GM18870 (cell line): ENCODE measurements around the gene SLC7A6OS.

Experiments used
- ATAC-seq: cut with Tn5 transposase; IDR thresholded peaks from one replicate; pipeline ENCODE4 v1.9.1; 2021; ENCODE audit warnings: moderate library complexity; ENCODE audit not compliant: unreplicated experiment

The SLC7A6OS gene

GRCh38 chr16:68282064-68282452 is 28.7 kb downstream of the SLC7A6OS start:
- ATAC-seq, result no peak

GRCh38 chr16:68281368-68282063 is 29.2 kb downstream of the SLC7A6OS start:
- no peak for ATAC-seq

DNA sequence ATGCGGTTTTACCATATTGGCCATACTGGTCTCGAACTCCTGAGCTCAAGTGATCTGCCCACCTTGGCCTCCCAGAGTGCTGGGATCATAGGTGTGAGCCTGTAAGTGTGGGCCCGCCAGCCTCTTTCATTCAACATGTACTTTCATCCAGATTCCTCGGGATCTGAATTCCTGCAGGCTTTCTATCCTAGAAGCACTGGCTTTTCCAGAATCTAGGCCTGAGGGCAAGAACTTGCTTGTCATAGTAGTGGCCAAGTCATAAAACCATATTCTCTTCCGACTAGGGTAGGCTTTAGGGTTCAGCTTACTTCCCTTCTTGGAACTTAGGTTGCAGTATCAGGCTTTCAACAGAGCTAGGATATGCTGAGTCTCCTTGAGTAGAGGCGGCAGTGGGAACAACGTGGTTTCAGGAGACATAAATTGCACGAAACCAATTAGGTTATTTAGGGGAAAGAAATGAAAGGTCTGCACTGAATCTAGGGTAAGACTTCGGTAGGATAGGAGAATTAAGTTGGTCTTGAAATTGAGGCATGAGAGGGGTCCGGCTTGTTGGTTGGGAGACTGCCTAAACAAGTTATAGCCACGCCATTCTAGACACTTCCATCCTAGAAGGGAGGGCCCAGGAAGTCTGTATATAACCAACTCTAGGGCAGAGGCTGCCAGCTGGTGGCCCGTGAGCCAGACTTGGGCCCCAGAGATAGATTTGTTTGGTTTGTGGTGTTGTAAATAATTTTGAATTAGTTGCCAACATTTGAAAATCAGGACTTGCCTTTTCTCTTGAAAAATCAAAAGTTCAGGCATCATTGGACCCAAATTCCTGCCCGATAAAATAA is 30.8 kb downstream of the SLC7A6OS start:
- ATAC-seq, result no peak

GRCh38 chr16:68276223-68276622 is 34.5 kb downstream of the SLC7A6OS start:
- peak; percentile 7 for ATAC-seq

GRCh38 chr16:68275611-68276191 is 35.0 kb downstream of the SLC7A6OS start:
- peak; percentile 72 for ATAC-seq

DNA sequence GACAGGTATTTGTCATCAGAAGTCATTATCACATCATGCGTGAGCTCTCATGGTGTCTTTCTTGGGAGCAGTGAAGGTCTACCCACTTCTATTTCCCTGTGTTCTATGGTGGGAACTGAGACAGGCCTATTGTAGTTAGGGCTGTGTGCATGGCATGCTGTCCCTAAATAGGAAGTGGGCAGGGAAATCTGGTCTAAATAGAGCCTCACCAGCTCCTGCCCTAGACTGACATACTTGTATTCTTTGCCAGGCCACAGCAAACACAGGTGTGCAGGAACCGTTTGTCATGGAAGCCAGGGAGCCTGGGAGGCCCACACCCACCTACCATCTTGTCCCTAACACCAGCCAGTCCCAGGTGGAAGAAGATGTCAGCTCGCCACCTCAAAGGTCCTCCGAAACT is 36.3 kb downstream of the SLC7A6OS start:
- no peak for ATAC-seq

DNA sequence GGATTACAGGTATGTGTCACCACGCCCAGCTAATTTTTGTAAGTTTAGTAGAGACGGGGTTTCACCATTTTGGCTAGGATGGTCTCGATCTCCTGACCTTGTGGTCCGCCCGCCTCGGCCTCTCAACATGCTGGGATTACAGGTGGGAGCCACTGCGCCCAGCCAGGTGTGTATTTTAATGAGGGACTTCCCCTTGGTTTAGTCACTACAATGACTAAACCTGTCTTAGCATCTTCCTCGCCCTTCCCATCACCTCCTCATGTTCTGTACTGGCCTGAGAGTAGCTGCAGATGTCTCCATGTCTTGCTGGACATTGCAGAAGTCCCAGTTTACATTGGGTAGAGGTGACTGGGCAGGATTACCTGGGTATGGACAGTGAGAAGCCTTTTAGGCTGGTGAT is 36.9 kb downstream of the SLC7A6OS start:
- no peak for ATAC-seq

- ATAC-seq, result no peak
These were observed 37.3 kb downstream of the SLC7A6OS start for GRCh38 chr16:68273459-68273858.

DNA sequence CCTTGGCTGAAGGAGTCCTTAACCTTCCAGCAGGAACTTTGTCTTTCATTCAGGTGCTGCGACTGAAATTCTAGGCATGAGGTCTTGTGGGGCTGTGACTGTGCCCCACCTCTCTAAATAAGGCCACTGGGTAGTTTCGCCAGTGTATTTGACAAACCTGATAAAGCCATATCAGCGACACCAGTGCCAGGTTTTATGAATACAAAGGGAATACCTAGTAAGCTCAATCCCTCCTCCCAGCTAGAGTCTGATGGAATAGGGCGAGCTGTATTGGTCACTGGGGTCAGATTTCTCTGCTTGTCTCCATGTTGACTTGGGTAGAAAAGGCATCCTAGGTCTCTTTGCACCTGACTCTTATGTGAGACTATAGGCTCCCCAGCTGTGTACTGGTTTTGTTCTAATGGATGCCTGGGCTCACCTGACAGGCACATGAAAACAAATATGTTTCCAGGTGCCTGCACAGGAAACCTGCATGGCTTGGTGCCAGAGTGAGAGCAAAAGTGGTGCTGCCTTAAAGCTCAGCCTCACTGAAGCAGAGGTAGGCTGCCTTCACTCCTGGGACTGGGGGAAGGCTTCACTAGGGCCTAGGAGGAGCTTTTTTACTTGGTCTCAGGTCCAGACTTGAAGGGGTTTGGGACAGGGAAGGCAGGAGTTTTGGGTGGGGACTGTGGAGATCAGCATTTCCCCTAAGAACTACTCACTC is 38.1 kb downstream of the SLC7A6OS start:
- ATAC-seq, result no peak

DNA sequence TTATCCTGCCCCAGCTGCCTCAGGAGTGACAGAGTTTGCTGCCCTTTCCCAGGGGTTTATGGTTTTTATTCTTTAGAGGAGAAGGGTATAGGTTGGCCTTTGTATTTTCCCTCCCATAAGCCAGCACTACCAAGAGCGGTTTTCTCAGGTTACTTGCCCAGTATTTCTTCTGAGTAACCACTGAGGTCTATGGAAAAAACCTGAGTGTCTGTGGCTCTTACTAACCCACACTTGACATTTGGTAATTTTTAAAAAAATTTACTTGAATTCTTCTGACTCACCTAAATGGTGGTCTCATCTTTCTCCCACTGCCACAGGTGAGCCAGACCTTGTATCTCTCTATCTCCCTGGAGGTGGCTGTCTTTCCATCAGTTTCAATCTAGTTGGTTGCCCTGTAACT is 40.4 kb downstream of the SLC7A6OS start:
- ATAC-seq, result no peak

- ATAC-seq, result no peak
These were observed 41.0 kb downstream of the SLC7A6OS start for GRCh38 chr16:68269793-68270192.

DNA sequence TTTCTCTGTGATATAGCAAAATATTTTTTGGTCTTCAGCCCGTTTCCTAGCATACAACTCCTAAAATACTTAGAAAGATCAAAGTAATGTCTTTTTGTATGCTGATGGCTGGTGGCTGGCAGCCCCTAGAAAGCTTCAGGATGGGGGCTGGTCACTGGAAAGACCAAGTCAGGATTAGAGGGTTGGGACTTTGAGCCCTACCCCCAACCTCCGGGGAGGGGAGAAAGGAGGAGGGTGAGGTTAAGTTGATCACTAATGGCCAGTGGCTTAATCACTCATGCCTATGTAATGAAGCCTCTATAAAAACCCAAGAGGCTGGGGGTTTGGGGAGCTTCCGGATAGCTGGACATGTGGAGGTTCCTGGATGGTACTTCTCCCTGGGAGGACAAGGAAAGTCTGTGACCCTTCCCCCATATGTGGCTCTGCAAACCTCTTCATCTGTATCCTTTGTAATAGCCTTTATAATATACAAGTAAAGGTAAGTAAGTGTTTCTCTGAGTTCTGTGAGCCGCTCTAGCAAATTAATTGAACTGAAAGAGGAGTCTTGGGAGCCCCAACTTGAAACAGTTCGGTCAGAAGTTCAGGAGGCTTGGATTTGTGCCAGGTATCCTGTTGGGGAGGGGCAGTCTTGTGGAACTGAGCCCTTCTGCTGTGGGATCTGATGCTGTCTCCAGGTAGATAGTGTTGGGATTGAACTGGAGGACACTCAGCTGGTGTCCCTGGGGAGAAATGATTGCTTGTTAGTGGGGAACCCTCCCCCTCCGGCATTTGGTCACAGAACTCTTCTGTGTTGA is 42.9 kb downstream of the SLC7A6OS start:
- no peak for ATAC-seq

- peak; percentile 20 for ATAC-seq
These were observed 45.4 kb downstream of the SLC7A6OS start for GRCh38 chr16:68265078-68265920.

DNA sequence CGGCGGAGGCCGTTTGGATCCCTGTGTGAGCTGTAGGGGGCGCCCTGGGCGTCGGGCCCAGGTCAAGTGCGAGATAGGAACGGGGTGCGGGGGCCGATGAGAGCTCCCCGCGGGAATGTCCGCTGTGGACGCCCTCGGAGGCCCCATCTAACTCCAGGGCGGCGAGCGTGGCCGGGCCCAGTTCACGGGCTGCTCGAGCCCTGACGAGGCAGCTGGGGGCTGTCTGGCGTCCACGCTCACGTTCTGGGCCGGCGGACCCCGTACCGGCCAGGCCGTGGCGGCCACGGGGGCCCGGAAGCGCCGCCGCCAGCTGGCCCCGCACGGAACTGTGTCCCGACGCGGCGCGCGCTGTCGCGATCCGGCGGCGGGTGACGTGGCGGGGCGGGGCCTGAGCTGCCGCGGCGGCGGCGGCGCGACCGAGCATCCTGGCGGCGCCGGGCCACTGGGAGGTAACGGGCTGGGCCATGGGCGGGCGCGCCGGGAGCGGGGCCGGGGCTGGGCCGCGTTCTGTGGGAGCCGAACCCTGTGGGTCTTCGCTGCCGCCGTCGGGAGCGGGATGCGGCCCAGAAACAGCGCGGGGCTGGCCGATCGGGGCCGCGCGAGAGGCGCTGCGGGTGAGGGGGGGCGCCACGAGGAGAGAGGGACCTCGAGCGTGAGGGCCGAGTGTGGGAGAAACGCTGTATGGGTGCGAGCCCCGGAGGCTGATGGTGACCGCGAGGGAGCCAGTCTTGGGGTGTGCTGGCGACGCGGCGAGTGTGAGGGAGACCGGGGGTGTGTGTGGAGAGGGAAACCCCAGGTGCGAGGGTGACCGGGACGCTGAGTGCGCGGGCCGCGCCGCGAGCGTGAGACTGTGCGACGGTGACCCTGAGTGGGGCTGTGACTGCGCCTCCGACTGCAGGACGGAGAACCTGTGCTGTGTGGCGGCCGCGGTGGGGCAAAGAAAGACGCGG is 46.3 kb downstream of the SLC7A6OS start, which contains the start of gene SLC7A6:
SLC7A6 (plus strand) TSS at position 399 of the 950 bp plus-strand sequence. CDS start 10,201 bp downstream, outside the sequence.
- peak; percentile 44 for ATAC-seq

DNA sequence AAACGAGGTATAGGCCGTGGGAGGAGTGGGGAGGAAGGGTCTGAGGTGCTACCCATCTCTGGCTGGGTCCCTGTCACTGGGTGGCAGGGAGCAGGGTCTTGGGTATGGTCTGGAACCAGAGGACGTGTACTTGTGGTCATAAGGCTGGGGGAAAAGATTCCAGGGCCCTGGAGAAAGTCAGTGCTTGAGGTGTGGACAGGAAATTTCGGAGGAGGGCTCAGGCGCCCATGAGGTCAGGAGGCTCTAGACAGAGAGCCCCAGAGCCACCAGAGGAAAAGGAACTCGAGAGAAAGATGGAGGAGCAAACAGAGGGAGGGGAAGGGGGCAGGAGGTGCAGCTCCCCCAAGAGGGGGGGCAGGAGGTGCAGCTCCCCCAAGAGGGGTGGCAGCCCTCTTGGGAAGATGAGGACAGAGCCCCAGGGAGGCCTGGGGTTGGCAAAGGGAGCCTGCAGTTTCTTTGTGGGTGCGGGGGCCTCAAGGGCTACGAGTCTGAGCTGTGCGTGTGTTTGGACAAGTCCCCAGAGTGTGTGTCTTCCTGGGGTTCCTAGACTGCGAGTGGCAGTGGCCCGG is 47.1 kb downstream of the SLC7A6OS start:
- peak; percentile 12 for ATAC-seq

DNA sequence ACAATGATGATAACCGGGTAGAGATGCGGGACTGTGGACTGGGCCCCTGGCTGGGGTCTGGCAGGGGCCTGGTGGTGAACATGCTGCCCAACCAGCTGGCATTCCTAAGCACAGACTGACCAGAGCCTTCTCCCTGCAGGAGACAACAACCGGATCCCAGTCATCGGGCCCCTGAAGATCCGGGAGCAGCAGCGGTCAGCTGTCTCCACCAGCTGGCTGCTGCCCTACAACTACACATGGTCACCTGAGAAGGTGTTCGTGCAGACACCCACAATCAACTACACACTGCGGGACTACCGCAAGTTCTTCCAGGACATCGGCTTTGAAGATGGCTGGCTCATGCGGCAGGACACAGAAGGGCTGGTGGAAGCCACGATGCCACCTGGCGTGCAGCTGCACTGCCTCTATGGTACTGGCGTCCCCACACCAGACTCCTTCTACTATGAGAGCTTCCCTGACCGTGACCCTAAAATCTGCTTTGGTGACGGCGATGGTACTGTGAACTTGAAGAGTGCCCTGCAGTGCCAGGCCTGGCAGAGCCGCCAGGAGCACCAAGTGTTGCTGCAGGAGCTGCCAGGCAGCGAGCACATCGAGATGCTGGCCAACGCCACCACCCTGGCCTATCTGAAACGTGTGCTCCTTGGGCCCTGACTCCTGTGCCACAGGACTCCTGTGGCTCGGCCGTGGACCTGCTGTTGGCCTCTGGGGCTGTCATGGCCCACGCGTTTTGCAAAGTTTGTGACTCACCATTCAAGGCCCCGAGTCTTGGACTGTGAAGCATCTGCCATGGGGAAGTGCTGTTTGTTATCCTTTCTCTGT is 51.5 kb downstream of the SLC7A6OS start:
- ATAC-seq, result no peak
